NCI-H1092 treated with DMSO at 0.1 percent for 48 hours (cell line): ENCODE measurements around the gene TSHZ2.

Source experiments
- DNase-seq: peaks from one replicate; lab custom pipeline; 2025; lab: John Stamatoyannopoulos, UW

Gene TSHZ2

DNA sequence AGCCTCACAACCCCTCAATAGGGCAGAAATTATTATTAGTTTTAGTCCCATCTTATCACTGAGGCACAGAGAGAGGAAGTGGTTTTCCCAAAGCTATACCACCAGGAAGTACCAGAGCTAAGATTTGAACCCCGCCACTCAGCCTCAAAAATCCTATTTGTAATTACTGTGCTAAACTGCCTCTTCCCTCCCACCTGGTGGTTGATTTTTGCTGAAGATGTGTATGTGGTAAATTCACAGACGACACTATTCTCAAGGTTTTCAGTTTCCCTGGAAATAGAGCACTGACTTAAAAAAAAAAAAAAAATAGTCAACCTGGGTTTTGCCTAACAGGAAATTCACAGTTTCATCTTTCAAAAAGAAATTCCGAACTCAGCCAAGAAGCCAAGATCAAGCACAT, 57.9 kb downstream of the TSHZ2 start:
- no peak for DNase-seq

DNA sequence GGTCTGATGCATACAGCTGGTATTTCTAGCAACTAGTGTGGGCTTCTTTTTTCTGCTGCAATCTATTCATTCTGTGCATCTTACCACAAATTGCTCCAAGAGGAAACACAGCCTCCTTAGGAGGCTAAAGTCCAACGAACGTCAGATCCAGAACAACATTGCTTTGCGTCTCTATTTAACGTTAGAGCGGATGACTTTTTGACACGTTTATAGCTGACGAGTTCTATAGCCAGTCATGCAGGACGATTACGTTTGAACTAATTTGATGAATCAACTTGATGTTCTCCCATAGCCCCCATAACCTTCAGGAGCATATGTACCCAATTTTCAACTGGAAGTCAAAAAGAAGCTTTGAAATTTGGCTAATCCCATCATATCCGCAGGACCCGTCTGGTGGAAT, 59.9 kb downstream of the TSHZ2 start:
- DNase-seq: no peak

DNA sequence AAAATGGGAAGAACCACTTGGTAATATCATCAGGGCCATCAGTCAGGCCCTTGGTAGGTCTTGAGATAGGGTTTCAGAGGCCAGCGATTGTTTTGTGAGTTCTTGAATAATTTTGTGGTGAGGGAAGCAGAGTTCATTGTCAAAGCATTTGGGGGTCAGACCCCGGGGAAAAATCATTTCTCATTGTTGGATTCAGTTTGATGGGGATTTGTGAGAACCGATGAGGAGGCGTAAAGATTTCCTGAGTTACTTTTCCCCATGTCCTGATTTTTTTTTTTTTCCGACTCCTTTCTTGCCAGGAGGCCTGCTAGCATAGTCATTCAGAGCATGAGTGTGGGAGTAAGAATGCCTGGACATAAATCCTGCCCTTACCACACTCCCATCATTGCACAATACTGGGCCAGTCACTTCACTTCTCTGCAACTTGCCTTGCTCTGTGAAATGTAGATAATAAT, 60.3 kb downstream of the TSHZ2 start:
- no peak for DNase-seq

DNA sequence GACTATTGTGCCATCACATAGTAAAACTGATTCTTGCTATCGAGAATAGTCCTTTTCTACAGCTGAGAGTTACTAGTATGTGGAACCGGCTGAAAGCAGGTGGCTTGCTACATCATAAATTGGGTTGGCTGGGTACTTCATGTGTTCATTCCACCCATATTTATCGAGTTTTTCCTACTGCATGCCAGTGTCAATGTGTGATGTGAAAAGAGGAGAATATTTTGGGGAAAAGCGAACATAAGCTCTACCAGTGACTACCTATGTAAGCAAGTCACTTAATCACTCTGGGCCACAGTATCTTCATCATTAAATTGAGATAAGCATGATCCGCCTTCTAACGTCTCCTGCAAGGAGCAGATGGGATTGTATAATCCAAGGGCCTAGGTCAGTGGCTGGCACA, 61.0 kb downstream of the TSHZ2 start:
- no peak for DNase-seq

DNA sequence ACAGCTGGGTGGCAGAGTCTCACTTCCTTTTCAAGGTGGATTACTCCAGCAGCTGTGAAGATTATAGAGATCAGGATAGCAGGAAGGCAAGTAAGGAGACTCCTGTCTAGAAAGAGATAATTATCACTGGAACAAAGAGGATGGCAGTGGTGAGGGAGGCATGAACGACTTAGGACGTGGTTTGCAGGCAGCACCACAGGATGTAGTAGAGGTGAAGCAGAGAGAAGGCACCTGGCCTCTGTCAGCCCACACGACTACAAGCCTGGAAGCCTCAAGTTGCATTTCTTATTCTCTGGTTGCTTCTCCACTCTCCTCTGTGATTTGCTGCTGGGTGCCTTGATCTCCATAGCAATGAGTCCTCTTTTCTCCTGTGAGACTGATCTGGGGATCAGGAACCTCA, 62.7 kb downstream of the TSHZ2 start:
- DNase-seq: no peak

DNA sequence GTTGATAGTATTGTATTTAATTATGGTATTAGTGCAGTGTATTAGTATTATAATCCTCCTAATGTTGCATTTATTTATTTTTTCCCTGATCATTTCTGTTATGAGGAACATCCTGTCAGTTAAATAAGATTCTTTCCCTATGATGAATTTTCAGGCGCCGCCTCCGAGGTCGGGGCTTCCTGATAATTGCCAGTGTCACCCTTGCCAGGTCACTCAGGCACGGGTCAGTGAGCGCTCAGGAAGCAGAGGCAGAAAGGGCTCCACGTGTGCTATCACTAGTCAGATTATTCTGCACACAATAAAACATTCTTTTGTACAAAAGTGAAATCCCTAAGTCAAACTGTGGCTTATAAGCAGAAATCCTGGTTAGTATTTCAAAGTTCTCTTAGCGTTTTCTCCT, 64.8 kb downstream of the TSHZ2 start:
- peak; percentile 31 for DNase-seq

DNA sequence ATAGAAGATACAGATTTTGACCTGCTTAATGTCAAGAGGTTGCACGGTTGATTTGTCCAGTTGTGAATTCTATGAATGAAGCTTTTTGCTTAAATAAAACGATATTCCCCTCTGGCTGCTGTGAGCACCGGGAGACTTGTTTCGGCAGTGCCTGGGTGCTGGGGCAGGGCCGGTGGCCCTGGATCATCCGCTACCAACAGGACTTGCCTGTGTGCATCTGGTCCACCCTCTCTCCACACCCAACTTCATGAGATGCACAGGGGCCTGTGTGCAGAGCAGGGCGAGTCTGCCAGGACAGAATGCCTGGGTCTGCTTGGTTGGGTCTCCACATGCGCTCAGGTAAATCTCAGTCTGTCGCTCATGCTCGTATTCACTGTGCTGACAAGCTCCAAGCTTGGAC, 65.5 kb downstream of the TSHZ2 start:
- DNase-seq: no peak

DNA sequence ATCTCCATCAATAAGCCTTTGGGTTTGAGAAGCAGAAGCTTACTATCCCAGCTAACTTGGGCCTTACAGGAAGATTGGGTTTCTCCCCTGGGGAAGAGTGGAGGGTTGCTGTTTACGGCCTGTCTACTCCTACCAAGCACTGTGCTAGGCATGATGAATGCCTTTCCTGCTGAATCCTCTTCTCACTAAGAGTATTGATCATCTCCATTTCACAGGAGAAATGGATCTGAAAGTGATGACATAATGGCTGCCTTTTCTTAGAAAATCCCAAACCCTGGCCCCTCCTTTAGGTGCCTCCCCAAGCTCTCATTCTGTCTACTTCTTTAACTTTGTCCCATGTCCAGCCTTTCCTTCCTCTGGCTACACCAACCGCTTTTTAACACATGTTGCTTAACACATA, 66.1 kb downstream of the TSHZ2 start:
- no peak for DNase-seq

DNA sequence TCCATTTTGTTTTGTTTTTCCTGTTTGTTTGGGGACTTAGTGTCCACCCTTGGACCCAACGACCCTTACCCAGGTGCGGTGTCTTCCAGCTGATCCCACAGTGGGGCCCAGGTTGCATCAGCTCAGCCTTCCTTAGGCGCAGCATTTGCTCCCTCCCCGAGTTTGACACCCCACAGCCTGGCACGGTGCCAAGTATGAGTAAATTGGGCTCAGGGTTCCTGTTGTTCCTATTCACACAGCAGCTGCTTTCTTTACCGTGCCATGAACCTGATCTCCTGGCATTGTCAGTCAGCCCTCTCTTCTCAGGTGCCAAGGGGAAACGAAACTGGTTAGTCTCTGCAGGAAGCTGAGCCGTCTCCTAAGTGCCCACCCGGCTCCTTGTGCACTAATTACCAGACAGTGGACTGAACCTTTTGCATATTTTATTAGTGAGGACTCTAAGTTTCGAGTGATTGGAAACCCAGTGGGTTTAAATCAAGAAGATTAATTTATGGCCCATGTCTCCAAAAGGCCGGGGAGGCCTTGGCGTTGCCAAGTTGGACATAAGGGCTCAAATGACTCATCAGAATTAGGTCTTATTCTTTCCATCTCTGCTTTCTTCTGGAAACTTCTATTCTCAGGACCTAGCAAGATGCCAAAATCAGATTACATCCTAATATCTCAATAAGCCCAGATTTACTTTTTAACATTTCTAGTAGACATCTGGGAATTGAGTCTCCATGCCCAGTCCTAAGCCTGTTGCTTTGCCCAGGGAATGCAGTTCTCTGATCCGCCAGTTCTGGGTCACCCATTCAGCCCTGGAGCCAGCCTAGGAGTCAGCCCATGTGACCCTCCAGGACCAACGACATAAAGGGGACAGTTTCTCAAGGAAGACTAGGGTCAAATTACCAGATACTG, 68.8 kb downstream of the TSHZ2 start:
- peak; percentile 97 for DNase-seq

DNA sequence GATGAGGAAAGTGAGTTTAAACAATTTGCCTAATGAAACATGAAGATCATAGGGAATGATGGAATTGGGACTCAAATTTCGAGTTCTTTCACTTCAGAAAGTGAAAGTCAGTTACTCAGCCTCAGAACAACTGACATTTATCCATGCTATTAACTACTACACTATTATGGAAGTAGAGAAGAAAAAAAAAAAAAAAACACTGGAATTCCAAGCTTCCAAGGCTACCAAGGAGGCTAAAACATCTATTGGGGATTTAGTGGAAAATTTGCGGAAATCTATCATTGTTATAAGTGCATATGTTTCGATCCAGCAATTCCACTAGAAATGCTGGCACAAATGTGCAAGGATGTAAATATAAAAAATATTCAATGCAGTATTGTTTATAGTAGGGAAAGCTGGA, 70.4 kb downstream of the TSHZ2 start:
- no peak for DNase-seq

DNA sequence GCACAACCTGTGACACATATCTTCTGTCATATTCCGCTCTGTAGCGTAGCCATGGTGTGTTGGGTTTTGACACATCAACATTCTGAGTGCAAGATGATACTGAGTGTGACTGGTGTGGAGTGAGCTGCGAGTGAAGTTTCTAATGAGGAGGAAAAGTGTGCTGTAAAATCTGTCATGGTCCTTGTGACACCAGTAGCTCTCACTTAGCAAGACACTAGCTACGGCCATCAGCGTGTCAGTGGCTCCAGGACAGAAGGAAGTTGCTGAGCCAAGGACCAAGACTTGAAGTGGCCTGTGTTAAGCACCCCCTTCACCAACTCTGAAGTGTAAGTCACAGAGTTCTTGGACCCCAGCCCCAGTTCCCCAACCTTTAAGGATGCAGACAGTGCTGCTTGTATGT, 72.1 kb downstream of the TSHZ2 start:
- DNase-seq: no peak

DNA sequence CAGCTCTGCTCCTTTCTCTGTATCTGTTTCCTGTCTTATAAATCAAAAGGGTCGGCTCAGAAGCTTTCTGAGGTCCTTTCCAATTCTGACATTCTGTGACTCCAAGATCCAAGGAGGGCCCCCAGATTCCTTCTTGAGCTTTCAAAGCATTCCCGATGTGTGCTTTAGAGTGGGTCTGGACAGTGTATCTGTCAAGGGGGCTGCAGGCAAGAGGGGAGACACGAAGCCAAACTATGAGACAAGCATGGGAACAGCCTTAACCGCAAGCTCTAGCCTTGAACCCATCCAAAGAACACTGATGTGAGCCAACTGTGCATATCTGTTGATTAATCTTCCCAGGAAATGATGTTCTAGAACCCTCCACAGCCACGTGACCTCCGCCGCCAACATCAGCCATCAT, 73.8 kb downstream of the TSHZ2 start:
- no peak for DNase-seq

DNA sequence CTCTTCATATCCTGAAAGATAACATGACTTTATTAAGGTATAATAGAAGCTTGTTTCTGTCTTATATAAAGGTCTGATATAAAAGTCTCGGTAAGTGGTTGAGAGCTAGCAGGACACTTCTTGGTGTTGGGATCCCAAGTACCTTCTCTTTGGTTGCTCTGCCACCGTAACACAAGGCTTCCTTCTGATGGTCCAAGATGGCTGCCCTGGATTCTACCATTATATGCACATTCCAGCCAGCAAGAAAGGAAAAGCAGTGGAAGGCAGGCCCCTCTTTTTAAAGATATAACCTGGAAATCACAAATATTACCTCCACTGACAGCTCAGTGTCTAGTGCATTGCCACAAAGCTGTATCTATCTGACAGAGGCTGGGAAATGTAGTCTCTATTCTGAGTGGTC, 75.0 kb downstream of the TSHZ2 start:
- no peak for DNase-seq

DNA sequence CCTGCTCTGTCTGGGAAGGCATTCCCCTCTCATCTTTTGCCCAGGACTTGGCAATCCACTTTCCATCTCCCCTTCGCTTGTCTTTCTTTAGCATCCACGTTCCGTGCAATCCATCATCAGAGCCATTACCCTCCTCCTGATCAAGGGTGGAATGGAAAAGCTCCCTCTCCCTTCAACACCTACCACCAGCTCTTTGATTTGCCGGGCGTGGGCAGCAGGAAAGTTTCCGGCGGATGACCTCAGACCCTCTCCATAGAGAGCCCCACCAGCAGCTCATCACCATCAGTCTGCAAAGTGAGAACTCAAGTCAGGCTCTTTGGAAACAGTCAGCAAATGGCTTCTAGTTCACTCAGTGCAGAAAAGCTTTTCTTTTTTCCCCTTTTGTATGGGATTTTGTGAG, 76.2 kb downstream of the TSHZ2 start:
- no peak for DNase-seq

DNA sequence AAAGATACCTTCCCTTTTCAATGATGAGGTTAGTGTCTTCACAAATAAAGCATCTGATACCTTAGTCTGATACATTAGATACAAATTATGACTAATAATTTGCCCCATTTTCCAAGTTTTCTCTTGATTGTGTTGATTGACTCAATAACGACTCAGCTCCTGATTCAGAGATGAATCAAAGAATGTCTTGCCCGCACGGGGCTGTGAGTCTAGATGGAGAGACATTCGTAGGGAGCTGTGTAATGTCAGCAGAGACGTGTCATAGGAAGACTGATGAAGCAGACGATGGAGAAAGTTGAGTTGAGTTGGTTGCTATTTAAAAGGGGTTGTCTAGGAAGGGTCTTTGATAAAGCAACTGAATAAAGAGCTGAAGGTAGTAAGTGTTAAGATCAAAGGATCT, 78.2 kb downstream of the TSHZ2 start:
- no peak for DNase-seq

DNA sequence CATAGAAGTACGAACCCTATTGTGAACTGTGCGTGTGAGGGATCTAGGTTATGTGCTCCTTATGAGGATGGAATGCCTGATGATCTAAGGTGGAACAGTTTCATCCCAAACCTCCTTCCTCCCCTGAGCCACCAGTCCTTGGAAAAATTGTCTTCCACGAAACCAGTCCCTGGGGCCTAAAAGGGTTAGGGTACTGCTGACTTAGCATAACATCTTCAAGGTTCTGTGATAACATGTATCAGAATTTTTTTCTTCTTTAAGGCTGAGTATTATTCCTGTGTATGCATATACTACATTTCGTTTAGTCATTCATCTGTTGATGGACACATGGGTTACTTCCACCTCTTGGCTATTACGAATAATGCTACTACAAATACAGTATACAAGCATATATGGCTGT, 80.2 kb downstream of the TSHZ2 start:
- no peak for DNase-seq

DNA sequence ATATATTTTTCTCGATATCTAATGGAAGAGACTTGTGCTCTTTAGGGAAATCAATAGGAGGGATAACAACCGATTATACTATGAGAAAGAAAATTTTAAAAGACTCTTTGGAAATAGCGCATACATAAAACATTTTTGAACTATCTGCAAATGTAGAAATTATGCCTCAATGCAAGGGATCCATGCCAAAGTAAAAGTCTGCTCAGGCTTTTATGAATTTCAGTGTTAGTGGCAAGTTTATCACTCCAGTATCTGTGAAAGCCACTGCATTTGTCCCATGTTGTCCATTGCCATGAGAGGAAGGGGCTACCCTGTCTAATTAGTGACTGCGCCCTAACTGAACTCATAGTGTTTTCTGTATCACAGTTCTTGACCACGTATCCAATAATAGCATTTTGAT, 81.4 kb downstream of the TSHZ2 start:
- DNase-seq: no peak

DNA sequence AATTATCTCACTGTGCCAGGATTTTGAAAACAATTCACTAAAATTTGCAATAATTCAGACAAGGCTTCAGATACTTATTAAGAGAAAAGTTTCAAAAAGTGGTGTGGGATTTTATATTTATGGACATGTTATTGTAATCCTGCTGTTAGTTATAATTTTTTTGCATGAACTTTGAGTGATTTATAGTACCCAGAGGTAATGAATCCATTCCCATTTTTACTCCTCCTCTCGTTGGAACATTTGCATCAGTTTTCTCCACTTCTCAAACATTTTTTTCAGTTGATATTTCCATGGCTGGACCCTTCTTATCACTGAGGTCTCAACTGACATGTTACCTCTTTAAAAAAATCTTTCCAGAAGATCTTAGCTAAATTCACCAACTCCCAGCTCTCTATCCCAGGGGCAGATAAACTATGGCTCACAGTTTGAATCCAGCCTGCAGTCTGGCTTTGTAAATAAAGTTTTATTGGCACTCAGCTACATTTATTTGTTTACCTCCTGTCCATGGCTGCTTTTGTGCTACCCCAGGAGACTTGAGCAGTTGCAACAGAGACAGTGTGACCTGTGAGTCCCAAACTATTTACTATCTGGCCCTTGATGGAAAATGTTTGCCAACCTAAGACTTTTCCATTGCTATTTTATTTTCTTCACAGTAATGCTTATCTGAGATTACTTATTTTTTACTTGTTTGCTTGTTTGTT, 83.4 kb downstream of the TSHZ2 start:
- DNase-seq: no peak

DNA sequence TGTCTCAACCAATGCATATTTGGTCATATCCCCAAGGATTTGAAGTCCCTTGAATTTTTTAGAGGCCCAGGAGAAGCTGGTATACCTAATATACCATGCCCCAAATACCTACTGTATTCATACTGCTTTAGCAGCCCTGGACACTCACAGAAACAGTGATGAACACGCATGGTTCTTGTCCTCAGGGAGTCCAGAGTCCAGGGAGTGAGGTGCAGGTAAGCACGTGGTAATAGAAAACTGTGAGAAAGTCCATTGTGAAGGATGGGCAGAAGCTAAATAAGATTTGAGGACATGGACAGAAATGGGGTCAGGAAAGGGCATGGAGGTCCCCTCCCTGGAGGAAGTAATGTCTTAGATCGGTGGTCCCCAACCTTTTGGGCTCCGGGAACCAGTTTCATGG, 85.4 kb downstream of the TSHZ2 start:
- no peak for DNase-seq

DNA sequence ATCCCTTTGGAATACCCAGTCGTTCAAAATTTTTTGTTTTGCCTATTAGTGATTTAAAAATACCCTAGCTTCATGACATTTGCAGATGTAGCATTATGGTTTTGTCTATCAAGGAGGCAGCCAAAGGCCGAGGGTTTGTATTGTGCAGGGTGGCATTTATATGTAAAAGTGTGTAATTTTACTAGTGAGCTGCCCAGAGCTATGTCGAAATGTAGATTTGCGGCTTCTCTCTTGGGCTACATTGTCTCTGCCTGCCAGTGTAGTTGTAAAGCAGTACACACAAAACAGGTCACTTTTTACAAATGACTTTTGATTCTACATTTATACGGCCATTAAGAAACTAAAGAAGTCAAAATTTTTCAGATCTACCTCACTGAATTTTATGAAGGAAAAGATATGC, 87.7 kb downstream of the TSHZ2 start:
- no peak for DNase-seq

DNA sequence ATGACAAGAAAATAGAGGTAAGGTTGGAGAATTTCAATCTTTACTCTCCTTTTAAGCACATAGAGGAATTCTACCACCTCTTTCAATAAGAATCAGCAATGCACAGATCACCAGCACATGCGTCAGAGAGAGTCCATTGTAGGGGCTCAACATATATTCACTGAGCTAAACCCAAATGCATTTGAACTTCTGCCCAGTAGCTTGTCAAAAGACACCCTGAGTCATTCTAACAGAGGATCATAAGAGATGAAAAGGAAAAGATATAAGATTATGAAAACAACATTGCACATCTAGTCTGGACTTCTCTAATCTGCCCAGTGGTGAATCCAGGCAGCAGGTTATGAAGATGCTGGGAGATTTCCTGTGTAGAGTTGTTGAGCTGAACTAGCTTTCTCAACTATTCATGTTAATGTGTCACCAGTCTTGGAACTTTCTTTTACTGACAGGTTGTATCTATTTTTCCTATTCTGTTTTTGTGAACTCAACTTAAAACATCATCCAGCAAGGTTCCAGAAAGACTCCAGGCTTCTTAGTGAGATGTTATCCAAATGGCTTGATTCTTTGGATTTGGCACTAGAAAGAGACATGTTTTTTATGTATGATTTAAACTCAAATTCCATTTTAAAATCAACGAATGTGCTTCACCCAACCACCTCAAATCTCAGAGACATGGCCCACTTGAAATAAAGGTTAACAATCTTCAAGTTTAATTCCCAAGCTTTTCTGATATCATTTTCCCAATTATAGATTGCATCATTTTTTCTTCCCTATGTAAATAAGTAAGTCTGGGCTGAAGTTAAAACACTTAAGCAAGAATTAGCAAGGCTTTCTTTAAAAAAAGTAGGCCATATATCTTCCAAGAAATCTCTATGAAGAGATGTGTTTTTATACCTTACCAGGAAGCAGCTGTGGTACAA, 89.3 kb downstream of the TSHZ2 start:
- DNase-seq: no peak

DNA sequence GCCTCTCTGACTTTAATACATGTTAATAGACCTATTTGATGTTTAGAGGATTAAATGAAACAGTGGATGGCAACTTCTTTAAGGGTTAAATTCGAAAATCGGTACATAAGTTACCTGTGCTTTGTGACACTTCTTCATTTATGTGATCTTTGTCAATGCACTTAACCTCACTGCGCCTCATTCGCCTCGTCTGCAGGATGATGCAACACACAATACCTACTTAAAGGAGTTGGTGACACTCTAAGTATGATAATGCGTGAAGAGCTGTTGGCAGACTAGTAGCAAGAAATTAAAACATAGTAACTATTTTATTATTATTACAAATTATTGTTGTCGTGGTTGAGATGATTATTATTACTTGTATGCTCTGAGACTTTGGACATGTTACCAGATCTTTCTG, 92.8 kb downstream of the TSHZ2 start:
- DNase-seq: no peak

DNA sequence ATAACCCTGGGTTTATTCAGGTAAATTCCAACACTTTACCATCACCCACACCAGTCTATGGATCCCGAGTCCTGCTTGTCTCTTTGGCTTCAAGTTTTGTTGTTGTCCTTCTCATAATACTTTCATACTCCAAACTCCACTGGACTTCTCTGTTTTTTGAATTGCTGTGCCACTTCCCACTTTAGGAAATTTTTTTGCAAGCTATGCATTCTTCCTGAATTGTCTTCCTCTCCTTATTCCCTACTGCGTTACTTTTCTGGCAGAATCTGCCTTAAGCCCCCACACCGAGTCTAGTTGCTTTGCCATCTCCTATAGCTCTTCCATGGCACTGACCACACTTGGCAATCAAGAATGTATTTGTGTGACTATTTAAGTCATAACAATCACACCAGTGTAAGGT, 96.1 kb downstream of the TSHZ2 start:
- no peak for DNase-seq
